ENCODE results near the gene DSG3. TPM values are rescaled to one million over a fixed set of nuclear protein-coding genes. Genes with fewer than 3 reads are reported as not detected.

Gene DSG3
- total RNA-seq: under 1 TPM in 1 of 2 donors, not detected in 1; 0.08 TPM

- no peaks in the 10 kb centered on the region for H3K27me3 ChIP-seq
Measured at GRCh38 chr18:31447530-31448191, at the start of gene DSG3. DSG3 (plus strand) TSS chr18:31447741; CDS start chr18:31447878, 137 bp downstream.

GRCh38 chr18:31398191-31398590 is 49.4 kb upstream of the DSG3 start:
- H3K4me3 ChIP-seq: no peak overlapping the region
- H3K4me1 ChIP-seq: peaks cover 0 to 9% of the 10 kb centered on the region in 2 donors
- no peak for DNase-seq (ENCODE audit: low spot score)
- TF ChIP-seq CTCF (IDR thresholded peaks at IDR 0.05): no peak
- H3K27ac ChIP-seq: no peak overlapping the region
- no peaks in the 10 kb centered on the region for H3K9me3 ChIP-seq
- no peaks in the 10 kb centered on the region for H3K36me3 ChIP-seq
- no peaks in the 10 kb centered on the region for H3K27me3 ChIP-seq

More at GRCh38 chr18:31447530-31448191, at the start of gene DSG3:
- Histone ChIP-seq H3K27ac (no peak within 1 kb of the TSS), H3K4me3 (no peak within 1 kb of the TSS), H3K36me3 (no peaks in the 10 kb centered on the region), H3K4me1 (no peaks in the 10 kb centered on the region), H3K9me3 (no peaks in the 10 kb centered on the region)
- no peak for DNase-seq (ENCODE audit: low spot score)
- TF ChIP-seq CTCF (IDR thresholded peaks at IDR 0.05): no peak

- DNase-seq (ENCODE audit: low spot score): no peak
- H3K9me3 ChIP-seq: no peaks in the 10 kb centered on the region
Measured at GRCh38 chr18:31399306-31400032, 48.1 kb upstream of the DSG3 start.

GRCh38 chr18:31401156-31402025 is 46.1 kb upstream of the DSG3 start:
- peaks cover 0 to 9% of the 10 kb centered on the region in 2 donors for H3K4me1 ChIP-seq
- no peak for DNase-seq (ENCODE audit: low spot score)
- H3K27ac ChIP-seq: no peak overlapping the region
- no peaks in the 10 kb centered on the region for H3K36me3 ChIP-seq
- no peak overlapping the region for H3K4me3 ChIP-seq
- TF ChIP-seq CTCF (IDR thresholded peaks at IDR 0.05): no peak
- H3K27me3 ChIP-seq: no peaks in the 10 kb centered on the region
- H3K9me3 ChIP-seq: no peaks in the 10 kb centered on the region

More at GRCh38 chr18:31399306-31400032, 48.1 kb upstream of the DSG3 start:
- Histone ChIP-seq H3K27me3 (no peaks in the 10 kb centered on the region), H3K36me3 (no peaks in the 10 kb centered on the region), H3K27ac (no peak overlapping the region), H3K4me3 (no peak overlapping the region), H3K4me1 (peaks cover 0 to 9% of the 10 kb centered on the region in 2 donors)
- TF ChIP-seq CTCF (IDR thresholded peaks at IDR 0.05): no peak

- H3K27ac ChIP-seq: no peak overlapping the region
- no peak for DNase-seq (ENCODE audit: low spot score)
- H3K9me3 ChIP-seq: no peaks in the 10 kb centered on the region
- H3K4me3 ChIP-seq: no peak overlapping the region
- TF ChIP-seq CTCF (IDR thresholded peaks at IDR 0.05): no peak
- peaks cover 0 to 7% of the 10 kb centered on the region in 2 donors for H3K4me1 ChIP-seq
- no peaks in the 10 kb centered on the region for H3K27me3 ChIP-seq
- H3K36me3 ChIP-seq: no peaks in the 10 kb centered on the region
Measured at GRCh38 chr18:31402026-31402373, 45.5 kb upstream of the DSG3 start.
